ENCODE results near the gene NUBP1. TPM values are rescaled to one million over a fixed set of nuclear protein-coding genes. Genes with fewer than 3 reads are reported as not detected.
A peak's percentile ranks its signal among the peaks of the same experiment; 100 is the strongest.

NUBP1 gene
- total and polyA plus RNA-seq, 7 donors: 24.7 to 74.7 (median 29.6) TPM

DNA sequence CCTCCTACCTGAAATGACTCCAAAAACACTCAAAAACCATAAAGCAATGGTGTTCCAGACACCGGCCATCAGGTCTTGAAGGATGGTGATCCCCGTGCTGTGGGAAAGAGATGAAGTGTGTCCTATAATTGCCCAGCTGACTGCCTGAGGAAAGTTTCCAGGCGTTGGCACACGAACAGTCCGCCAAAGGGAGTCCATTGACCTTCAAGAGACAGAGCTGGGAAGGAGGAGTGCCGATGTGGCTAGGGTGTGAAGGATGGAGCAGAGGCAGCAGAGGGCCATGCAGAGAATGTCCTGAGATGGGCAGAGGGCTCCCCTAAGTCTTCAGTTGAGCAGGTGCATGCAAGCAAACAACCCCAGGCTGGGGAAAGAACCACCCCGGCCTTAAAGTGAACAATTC is 11.9 kb upstream of the NUBP1 start:
- Histone ChIP-seq H3K9me3 (peaks cover 7% of the 10 kb centered on the region), H3K27ac (no peak overlapping the region), H3K27me3 (ENCODE audit: insufficient read depth in 3 of 3, low read length in 2 of 3) (no peaks in the 10 kb centered on the region), H3K36me3 (ENCODE audit: insufficient read depth in 1 of 2, low read depth in 1 of 2) (no peaks in the 10 kb centered on the region), H3K4me1 (peaks cover 18% of the 10 kb centered on the region), H3K4me3 (no peak overlapping the region)
- DNase-seq: no peak
- WGBS, 3 donors: 56 to 75% (median 60%) methylated on average over 7 of the region's 7 CpGs
- TF ChIP-seq CTCF (IDR thresholded peaks at IDR 0.05): no peak
- peak in 1 of 4 donors; percentile 17 for ATAC-seq
- intact Hi-C loops (cut with DNase I): no loop called here

DNA sequence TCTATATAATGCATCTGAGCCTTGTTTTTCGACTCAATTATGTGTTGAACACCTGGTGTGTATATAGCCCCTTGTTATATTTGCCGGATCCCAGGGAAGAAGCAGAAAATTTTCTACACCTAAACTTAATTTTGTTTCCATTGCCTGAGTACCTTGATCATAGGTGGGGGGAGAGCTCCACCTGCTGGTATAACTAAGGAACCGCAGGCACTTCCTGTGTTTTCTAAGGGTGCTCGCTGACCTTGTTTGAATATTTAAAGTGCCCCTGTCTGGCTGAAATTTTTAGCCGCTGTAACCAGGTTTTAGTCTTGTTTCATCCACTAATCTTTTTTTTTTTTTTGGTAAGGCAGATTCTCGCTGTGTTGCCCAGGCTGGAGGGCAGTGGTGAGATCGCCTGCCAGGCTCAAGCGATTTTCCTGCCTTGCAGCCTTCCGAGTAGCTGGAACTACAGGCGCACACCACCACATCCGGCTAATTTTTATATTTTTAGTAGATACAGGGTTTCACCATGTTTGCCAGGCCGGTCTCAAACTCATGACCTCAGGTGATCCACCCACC is 6.5 kb upstream of the NUBP1 start:
- Histone ChIP-seq H3K9me3 (peaks cover 7% of the 10 kb centered on the region), H3K27ac (peak overlapping the region; percentile 94), H3K4me3 (peak overlapping the region; percentile 19), H3K36me3 (ENCODE audit: insufficient read depth in 1 of 2, low read depth in 1 of 2) (no peaks in the 10 kb centered on the region), H3K4me1 (peaks cover 20% of the 10 kb centered on the region), H3K27me3 (ENCODE audit: insufficient read depth in 3 of 3, low read length in 2 of 3) (no peaks in the 10 kb centered on the region)
- TF ChIP-seq CTCF (IDR thresholded peaks at IDR 0.05): peak; percentile 99
- ATAC-seq (peak; percentile 53 to 78 (median 60)), DNase-seq (no peak)
- intact Hi-C loops (cut with DNase I): loop anchor here (2.0 to 5.0 kb wide), 5 partner anchors 160 to 480 kb away; no protein-coding TSS in a partner anchor
- WGBS, 3 donors: 18 to 28% (median 23%) methylated on average over 12 of the region's 12 CpGs

DNA sequence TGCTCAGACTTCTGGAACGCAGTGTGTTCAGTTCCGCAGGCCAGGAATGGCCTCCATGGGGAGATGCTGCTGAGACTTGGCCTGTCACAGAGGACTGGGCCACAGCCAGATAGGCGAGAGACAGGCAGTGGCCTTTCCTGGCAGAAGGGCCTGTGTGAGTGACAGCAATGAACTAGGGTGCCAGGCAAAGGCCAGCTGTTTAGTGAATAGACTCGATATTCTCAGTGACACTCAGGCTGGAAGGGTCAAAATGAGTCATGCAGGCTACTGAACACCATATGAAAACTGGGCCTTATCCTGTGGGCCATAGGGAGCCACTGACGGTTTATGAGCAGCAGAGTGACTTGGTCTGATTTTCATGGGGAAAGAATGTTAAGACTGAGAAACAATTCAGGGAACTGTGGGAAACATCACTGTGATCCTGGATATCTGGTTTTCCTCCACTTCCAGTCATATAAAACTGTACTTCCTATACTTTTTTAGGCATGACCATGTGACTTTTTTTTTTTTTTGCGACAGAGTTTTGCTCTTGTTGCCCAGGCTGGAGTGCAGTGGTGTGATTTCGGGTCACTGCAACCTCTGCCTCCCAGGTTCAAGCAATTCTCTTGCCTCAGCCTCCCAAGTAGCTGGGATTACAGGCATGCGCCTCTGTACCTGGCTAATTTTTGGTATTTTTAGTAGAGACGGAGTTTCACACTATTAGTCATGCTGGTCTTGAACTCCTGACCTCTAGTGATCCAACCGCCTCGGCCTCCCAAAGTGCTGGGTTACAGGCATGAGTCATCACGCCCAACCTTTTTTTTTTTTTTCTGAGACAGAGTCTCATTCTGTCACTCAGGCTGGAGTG is 5.2 kb upstream of the NUBP1 start:
- peak overlapping the region; percentile 94 for H3K27ac ChIP-seq
- 17 to 37% (median 20%) methylated on average over 11 to 12 of the region's 12 CpGs for WGBS, 3 donors
- peak; percentile 91 to 94 (median 93) for ATAC-seq
- no peaks in the 10 kb centered on the region for H3K36me3 ChIP-seq (ENCODE audit: insufficient read depth in 1 of 2, low read depth in 1 of 2)
- DNase-seq: peak; percentile 87 to 95
- H3K4me1 ChIP-seq: peaks cover 26% of the 10 kb centered on the region
- TF ChIP-seq CTCF (IDR thresholded peaks at IDR 0.05): no peak
- intact Hi-C loops (cut with DNase I): loop anchor here in 1 of 2 donors (5.0 kb wide), 2 partner anchors 161 to 481 kb away; no protein-coding TSS in a partner anchor
- no peaks in the 10 kb centered on the region for H3K27me3 ChIP-seq (ENCODE audit: insufficient read depth in 3 of 3, low read length in 2 of 3)
- peaks cover 5% of the 10 kb centered on the region for H3K9me3 ChIP-seq
- H3K4me3 ChIP-seq: peak overlapping the region; percentile 9

DNA sequence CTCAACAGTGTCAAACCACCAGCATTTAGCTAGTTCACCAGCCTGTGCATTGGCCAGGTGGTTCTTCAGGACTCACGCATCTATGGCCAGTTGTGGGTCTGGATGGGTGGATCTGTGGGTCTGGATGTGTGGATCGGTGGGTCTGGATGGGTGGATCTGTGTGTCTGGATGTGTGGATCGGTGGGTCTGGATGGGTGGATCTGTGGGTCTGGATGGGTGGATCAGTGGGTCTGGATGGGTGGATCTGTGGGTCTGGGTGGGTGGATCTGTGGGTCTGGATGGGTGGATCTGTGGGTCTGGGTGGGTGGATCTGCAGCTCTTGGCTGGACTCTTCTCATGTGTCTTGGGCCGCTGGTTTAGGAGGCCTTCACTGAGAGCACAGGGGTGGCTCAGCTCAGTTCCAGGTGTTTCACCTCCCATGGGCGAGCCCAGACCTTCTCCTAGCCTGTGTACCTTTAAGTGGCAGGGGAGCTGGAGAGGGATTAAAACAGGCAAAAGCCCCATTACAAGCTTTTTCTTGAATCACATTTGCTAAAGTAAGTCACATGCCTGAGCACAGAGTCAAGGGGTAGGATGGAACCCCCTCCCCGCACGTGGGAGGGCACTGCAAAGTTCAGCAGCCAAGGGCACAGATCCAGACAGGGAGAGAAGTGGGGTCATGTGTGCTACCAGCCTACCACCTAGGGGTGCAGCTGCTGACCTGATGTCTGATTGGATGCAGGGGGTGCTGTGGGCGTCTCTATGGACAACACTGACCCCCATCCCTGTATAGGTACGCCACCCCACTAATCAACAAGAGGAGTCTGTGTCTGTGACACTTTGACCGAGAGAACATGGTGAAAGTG is 3.4 kb upstream of the NUBP1 start:
- Histone ChIP-seq H3K4me3 (no peak overlapping the region), H3K27me3 (ENCODE audit: insufficient read depth in 3 of 3, low read length in 2 of 3) (no peaks in the 10 kb centered on the region), H3K9me3 (no peaks in the 10 kb centered on the region), H3K27ac (no peak overlapping the region), H3K4me1 (peaks cover 33% of the 10 kb centered on the region), H3K36me3 (ENCODE audit: insufficient read depth in 1 of 2, low read depth in 1 of 2) (no peaks in the 10 kb centered on the region)
- DNase-seq (no peak), ATAC-seq (no peak)
- WGBS, 3 donors: 89 to 94% (median 94%) methylated on average over 10 of the region's 10 CpGs
- intact Hi-C loops (cut with DNase I): loop anchor here (2.0 to 10.0 kb wide), 5 partner anchors 163 to 1943 kb away; partner anchors contain the start of genes PMM2 (in 1 of the 2) and TMEM186 (in 1 of the 2)
- TF ChIP-seq CTCF (IDR thresholded peaks at IDR 0.05): no peak
